Upper lobe of left lung (tissue), 6 donors: ENCODE results near the gene KCNIP1. TPM values are rescaled to one million over a fixed set of nuclear protein-coding genes. Genes with fewer than 3 reads are reported as not detected.

Experiments used
- ATAC-seq, 2 donors: fragments of 200-7000 bp; cut with Tn5 transposase; one replicate each; pipeline ENCODE4 v1.9.1; 2022; ENCODE audit warnings: mild to moderate bottlenecking in 2 of 2, moderate library complexity in 2 of 2; ENCODE audit not compliant: low FRiP score in 2 of 2
- DNase-seq, 2 donors: peaks; one replicate each; pipeline ENCODE4 v3.0.0-alpha.2; 2019 to 2020
- H3K27ac ChIP-seq, 4 donors: fragments of 200-600 bp; sonication (generic); one replicate each; pipeline ENCODE4 v1.5.1; 2016 to 2019
- H3K27me3 ChIP-seq, 4 donors: fragments of 200-600 bp; sonication (generic); one replicate each; pipeline ENCODE4 v1.5.1; 2017 to 2019
- H3K36me3 ChIP-seq, 4 donors: fragments of 200-600 bp; sonication (generic); one replicate each; pipeline ENCODE4 v1.5.1; 2016 to 2019
- H3K4me1 ChIP-seq, 4 donors: fragments of 200-600 bp; sonication (generic); one replicate each; pipeline ENCODE4 v1.5.1; 2018 to 2019
- H3K4me3 ChIP-seq, 4 donors: fragments of 200-600 bp; sonication (generic); one replicate each; pipeline ENCODE4 v1.5.1; 2017 to 2019; ENCODE audit warnings: mild to moderate bottlenecking in 2 of 4, moderate library complexity in 1 of 4
- H3K9me3 ChIP-seq, 4 donors: fragments of 200-600 bp; sonication (generic); one replicate each; pipeline ENCODE4 v1.5.1; 2018 to 2019
- EP300 ChIP-seq, 4 donors: sonication (generic); formaldehyde crosslinking; IDR thresholded peaks; one replicate each; pipeline ENCODE4 v1.5.1; 2017; ENCODE audit warnings: antibody characterized with exemption in 4 of 4, control low read depth in 2 of 4
- POLR2A ChIP-seq, 4 donors: fragments of 450-650 bp; IDR thresholded peaks; one replicate each; pipeline ENCODE4 v1.5.1; 2016 to 2017; ENCODE audit warnings: antibody characterized with exemption in 4 of 4, mild to moderate bottlenecking in 2 of 4
- POLR2AphosphoS5 ChIP-seq, 2 donors: sonication (generic); formaldehyde crosslinking; IDR thresholded peaks; one replicate each; pipeline ENCODE4 v1.5.1; 2017; ENCODE audit warnings: antibody characterized with exemption in 2 of 2
- WGBS, 2 donors: methylation state at CpG; one replicate each; pipeline ENCODE4 v1.1.5; 2017 to 2018; 5-methylcytosine and 5-hydroxymethylcytosine counted together
- total RNA-seq, 6 donors: library from RNA; depleted of rRNA in 4 of 6; stranded (reverse); fragments of >200 nt in 4 of 6; gene quantifications; one replicate each; pipeline versions ENCODE4 v1.1.0 to v1.2.1, GENCODE V29; 2016 to 2021
- TF ChIP-seq, protein P1 (sequence below), 6 experiments: fragments of 450-650 bp in 4 of 6; fragments of 200-600 bp in 2 of 6; sonication (generic) in 2 of 6; IDR thresholded peaks; one replicate each; pipeline ENCODE4 v1.5.1; 2016 to 2019; ENCODE audit warnings: antibody characterized with exemption in 6 of 6
- donor health status: DM: no; HTN: no; CAD: no; lungs with moderate emphysema.
- donor health status: DM: no; HTN: yes; CAD: no; lungs with severe emphysema.

KCNIP1 gene
- total RNA-seq, 6 donors from 2014 or later = 1.9 to 3.3 (median 2.9) TPM; not detected in 1

DNA sequence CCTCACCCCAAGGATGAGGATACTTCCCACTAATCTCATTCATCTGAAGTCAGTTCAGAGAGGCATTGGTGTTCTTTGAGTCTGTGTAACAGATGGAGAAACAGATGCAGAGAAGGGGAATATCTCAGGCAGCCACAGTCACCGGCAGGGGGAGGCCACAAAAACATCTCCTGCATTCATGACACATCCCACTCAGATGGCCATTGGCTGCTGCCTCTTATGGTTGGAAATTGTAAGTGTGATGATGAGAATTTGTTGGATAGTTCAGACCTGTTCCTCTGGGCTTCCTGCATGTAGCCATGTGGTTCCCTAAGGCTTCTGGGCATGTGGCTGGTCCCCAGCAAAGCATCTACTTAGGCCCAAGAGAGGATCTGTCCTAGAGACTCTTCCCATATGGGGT, 233.8 kb downstream of the KCNIP1 start:
- ATAC-seq (no peak), DNase-seq (no peak)
- 85 to 100% methylated on average over 1 of the region's 1 CpG for WGBS, 2 donors
- no peaks in the 10 kb centered on the region for H3K4me1 ChIP-seq
- no peaks in the 10 kb centered on the region for H3K36me3 ChIP-seq
- no peak overlapping the region for H3K27ac ChIP-seq
- H3K9me3 ChIP-seq = peaks cover 0 to 10% (median 7%) of the 10 kb centered on the region in 4 donors
- TF ChIP-seq, protein P1, sequence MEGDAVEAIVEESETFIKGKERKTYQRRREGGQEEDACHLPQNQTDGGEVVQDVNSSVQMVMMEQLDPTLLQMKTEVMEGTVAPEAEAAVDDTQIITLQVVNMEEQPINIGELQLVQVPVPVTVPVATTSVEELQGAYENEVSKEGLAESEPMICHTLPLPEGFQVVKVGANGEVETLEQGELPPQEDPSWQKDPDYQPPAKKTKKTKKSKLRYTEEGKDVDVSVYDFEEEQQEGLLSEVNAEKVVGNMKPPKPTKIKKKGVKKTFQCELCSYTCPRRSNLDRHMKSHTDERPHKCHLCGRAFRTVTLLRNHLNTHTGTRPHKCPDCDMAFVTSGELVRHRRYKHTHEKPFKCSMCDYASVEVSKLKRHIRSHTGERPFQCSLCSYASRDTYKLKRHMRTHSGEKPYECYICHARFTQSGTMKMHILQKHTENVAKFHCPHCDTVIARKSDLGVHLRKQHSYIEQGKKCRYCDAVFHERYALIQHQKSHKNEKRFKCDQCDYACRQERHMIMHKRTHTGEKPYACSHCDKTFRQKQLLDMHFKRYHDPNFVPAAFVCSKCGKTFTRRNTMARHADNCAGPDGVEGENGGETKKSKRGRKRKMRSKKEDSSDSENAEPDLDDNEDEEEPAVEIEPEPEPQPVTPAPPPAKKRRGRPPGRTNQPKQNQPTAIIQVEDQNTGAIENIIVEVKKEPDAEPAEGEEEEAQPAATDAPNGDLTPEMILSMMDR (IDR thresholded peaks at IDR 0.05) = no peak
- TF ChIP-seq EP300 (IDR thresholded peaks at IDR 0.05) (no peak), POLR2A (IDR thresholded peaks at IDR 0.05) (no peak)
- no peak overlapping the region for H3K4me3 ChIP-seq
- H3K27me3 ChIP-seq = no peaks in the 10 kb centered on the region

DNA sequence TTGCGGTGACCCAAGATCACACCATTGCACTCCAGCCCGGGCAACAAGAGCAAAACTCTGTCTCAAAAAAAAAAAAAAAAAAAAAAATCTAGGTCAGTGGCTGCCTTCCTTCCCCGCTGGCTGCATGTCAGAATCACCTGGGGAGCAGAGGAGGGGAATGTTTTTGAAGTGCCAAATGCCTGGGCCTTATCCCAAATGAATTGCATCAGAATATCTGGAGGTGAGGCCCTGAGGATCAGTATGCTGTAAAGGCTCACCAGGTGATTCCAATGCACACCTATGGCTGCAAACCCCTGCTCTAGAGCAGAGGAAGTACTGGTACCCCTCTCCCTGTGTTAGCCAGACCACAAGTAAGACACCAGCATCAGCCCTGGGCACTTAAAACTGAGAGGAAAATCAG, 235.0 kb downstream of the KCNIP1 start:
- no peak for TF ChIP-seq POLR2AphosphoS5 (IDR thresholded peaks at IDR 0.05)
- no peak for TF ChIP-seq POLR2A (IDR thresholded peaks at IDR 0.05)
- TF ChIP-seq, protein P1 (IDR thresholded peaks at IDR 0.05) = no peak
- TF ChIP-seq EP300 (IDR thresholded peaks at IDR 0.05) = no peak
- no peaks in the 10 kb centered on the region for H3K27me3 ChIP-seq
- 49 to 53% methylated on average over 3 of the region's 3 CpGs for WGBS, 2 donors
- ATAC-seq (peak in 1 of 2 donors; percentile 54), DNase-seq (peak in 1 of 2 donors; percentile 30)
- peaks cover 0 to under 1% (median 0%) of the 10 kb centered on the region in 4 donors for H3K4me1 ChIP-seq
- H3K36me3 ChIP-seq = no peaks in the 10 kb centered on the region
- no peak overlapping the region for H3K27ac ChIP-seq
- H3K9me3 ChIP-seq = peaks cover 0 to 10% (median 7%) of the 10 kb centered on the region in 4 donors
- no peak overlapping the region for H3K4me3 ChIP-seq

DNA sequence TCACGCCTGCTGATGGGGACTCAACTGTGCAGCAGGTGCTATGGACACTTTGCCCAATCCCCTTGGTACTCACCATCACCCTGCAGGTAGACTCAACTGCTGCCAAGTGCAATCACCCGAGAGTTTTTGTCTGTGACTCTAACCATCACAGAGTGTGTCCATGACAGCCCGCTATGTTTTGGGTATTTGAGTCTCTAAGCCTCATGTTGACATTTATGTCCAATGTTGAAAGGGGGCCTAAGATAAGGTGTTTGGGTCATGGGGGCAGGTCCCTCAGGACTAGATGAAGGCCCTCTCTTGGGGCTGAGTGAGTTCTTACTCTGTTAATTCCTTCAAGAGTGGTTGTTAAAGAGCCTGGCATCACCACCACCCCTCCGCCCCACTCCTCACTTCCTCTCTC, 235.6 kb downstream of the KCNIP1 start:
- Histone ChIP-seq H3K9me3 (peaks cover 0 to 10% (median 7%) of the 10 kb centered on the region in 4 donors), H3K27ac (no peak overlapping the region), H3K27me3 (no peaks in the 10 kb centered on the region), H3K4me1 (peaks cover 3 to 7% (median 6%) of the 10 kb centered on the region in 4 donors), H3K36me3 (no peaks in the 10 kb centered on the region), H3K4me3 (no peak overlapping the region)
- ATAC-seq (no peak), DNase-seq (no peak)
- 94 to 98% methylated on average over 3 to 4 of the region's 4 CpGs for WGBS, 2 donors
- TF ChIP-seq EP300 (IDR thresholded peaks at IDR 0.05) (no peak), POLR2A (IDR thresholded peaks at IDR 0.05) (no peak), POLR2AphosphoS5 (IDR thresholded peaks at IDR 0.05) (no peak)
- TF ChIP-seq, protein P1 (IDR thresholded peaks at IDR 0.05) = no peak

DNA sequence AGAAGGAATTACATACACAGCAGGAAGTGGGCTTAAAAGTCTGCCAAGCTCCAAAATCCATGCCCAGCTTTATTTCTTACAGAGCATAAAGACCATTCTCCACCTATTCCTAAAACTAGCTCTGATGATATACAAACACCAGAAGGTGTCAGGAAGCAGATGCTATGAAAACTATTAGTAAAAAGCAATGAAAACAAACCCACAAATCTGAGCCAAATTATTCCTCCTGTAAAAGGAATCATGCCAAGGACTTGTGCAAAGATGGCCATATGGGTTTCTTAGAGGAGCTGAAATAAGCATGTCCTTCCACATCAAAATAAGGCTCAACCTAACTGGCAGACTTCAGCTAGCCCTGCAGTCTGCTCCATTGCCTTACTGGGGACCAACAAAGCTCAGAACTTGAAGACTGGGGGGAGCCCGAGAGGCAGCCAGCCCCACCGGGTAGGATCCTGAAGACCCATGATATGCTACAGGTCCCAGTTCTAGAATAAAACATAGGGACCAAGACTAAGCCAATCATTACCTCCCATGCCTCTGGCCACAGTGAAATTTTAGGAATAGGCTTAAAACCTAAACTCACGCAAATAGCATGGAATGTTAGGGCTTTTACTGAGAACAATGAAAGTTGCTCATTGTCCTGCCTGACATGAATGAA, 236.9 kb downstream of the KCNIP1 start:
- H3K4me3 ChIP-seq = no peak overlapping the region
- H3K27me3 ChIP-seq = no peaks in the 10 kb centered on the region
- DNase-seq = no peak
- ATAC-seq = no peak
- TF ChIP-seq, protein P1 (IDR thresholded peaks at IDR 0.05) = no peak
- no peak for TF ChIP-seq EP300 (IDR thresholded peaks at IDR 0.05)
- no peak for TF ChIP-seq POLR2AphosphoS5 (IDR thresholded peaks at IDR 0.05)
- no peak for TF ChIP-seq POLR2A (IDR thresholded peaks at IDR 0.05)
- H3K27ac ChIP-seq = no peak overlapping the region
- 67 to 100% methylated on average over 3 of the region's 3 CpGs for WGBS, 2 donors
- H3K4me1 ChIP-seq = peaks cover 14 to 19% (median 18%) of the 10 kb centered on the region in 4 donors
- H3K9me3 ChIP-seq = peaks cover 0 to under 1% (median under 1%) of the 10 kb centered on the region in 4 donors
- no peaks in the 10 kb centered on the region for H3K36me3 ChIP-seq

DNA sequence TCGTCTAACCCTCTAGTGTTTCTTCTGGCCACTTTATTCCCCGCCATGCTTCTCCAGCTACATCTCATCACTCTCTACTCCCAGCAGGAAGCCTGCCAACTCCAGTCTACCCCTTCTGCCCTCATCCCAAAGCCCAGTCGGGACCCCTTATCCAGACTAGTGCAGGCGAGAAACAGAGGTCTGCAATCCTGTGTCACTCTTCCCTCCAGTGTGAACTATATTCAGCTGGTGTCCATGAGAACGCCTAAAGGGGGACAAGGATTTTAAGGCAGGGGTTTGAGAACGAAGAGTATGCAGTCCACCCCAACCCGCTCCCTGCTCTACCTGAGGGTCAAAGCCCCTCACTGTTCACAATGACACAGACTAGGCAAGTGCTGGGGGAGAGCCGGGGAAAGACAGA, 238.0 kb downstream of the KCNIP1 start:
- ATAC-seq (no peak), DNase-seq (no peak)
- Histone ChIP-seq H3K27ac (no peak overlapping the region), H3K36me3 (no peaks in the 10 kb centered on the region), H3K9me3 (no peaks in the 10 kb centered on the region), H3K4me3 (no peak overlapping the region), H3K27me3 (no peaks in the 10 kb centered on the region), H3K4me1 (peaks cover 21 to 25% (median 24%) of the 10 kb centered on the region in 4 donors)
- TF ChIP-seq, protein P1 (IDR thresholded peaks at IDR 0.05) = no peak
- TF ChIP-seq EP300 (IDR thresholded peaks at IDR 0.05) (no peak), POLR2AphosphoS5 (IDR thresholded peaks at IDR 0.05) (no peak)
- 80 to 85% methylated on average over 8 of the region's 8 CpGs for WGBS, 2 donors
